ENCODE measurements around the gene DNAJC5G.

The DNAJC5G gene

GRCh38 chr2:27322766-27323595, 47.7 kb downstream of the DNAJC5G start, which contains the start of gene MPV17 (continued):
- TF ChIP-seq INSM2 (tag by site-specific recombination; IDR thresholded peaks at IDR 0.05) (no peak), ZNF211 (tag by site-specific recombination; IDR thresholded peaks at IDR 0.05; ENCODE audit: low read depth) (no peak), HOXA7 (CRISPR knock-in tag; IDR thresholded peaks at IDR 0.05; ENCODE audit: borderline replicate concordance) (no peak), SCRT1 (tag by site-specific recombination; IDR thresholded peaks at IDR 0.05; ENCODE audit: borderline replicate concordance) (no peak), KLF8 (tag by site-specific recombination; IDR thresholded peaks at IDR 0.05) (peak; percentile 53), ZSCAN30 (tag by site-specific recombination; IDR thresholded peaks at IDR 0.05) (no peak), ZNF501 (tag by site-specific recombination; IDR thresholded peaks at IDR 0.05) (peak; percentile 76; the same call in 1 of the 2 replicates), ZBTB7A (tag by site-specific recombination; IDR thresholded peaks at IDR 0.05; ENCODE audit: low read depth) (no peak), ZNF398 (tag by site-specific recombination; IDR thresholded peaks at IDR 0.05) (no peak), ZNF670 (tag by site-specific recombination; IDR thresholded peaks at IDR 0.05; ENCODE audit: low read depth) (no peak), ZNF350 (tag by site-specific recombination; IDR thresholded peaks at IDR 0.05) (no peak), PRDM1 (tag by site-specific recombination; IDR thresholded peaks at IDR 0.05) (no peak), ZNF354C (tag by site-specific recombination; IDR thresholded peaks at IDR 0.05; ENCODE audit: borderline replicate concordance, low read depth) (no peak), RBAK (tag by site-specific recombination; IDR thresholded peaks at IDR 0.05) (no peak), ZNF114 (tag by site-specific recombination; IDR thresholded peaks at IDR 0.05) (no peak), ZNF701 (tag by site-specific recombination; IDR thresholded peaks at IDR 0.05) (no peak), ZNF529 (tag by site-specific recombination; IDR thresholded peaks at IDR 0.05; ENCODE audit: insufficient replicate concordance) (no peak), ZNF521 (tag by site-specific recombination; IDR thresholded peaks at IDR 0.05) (no peak), ZNF394 (tag by site-specific recombination; IDR thresholded peaks at IDR 0.05; ENCODE audit: borderline replicate concordance) (no peak), OVOL3 (tag by site-specific recombination; IDR thresholded peaks at IDR 0.05) (no peak), ZNF175 (tag by site-specific recombination; IDR thresholded peaks at IDR 0.05) (no peak), ZNF426 (tag by site-specific recombination; IDR thresholded peaks at IDR 0.05) (no peak), ZNF155 (tag by site-specific recombination; IDR thresholded peaks at IDR 0.05) (no peak), ZNF510 (tag by site-specific recombination; IDR thresholded peaks at IDR 0.05; ENCODE audit: insufficient replicate concordance) (no peak), IKZF3 (tag by site-specific recombination; IDR thresholded peaks at IDR 0.05) (no peak), ZNF626 (tag by site-specific recombination; IDR thresholded peaks at IDR 0.05) (no peak), ZSCAN16 (tag by site-specific recombination; IDR thresholded peaks at IDR 0.05) (no peak), ZNF18 (tag by site-specific recombination; IDR thresholded peaks at IDR 0.05) (no peak), KLF1 (tag by site-specific recombination; IDR thresholded peaks at IDR 0.05) (no peak), ZNF184 (tag by site-specific recombination; IDR thresholded peaks at IDR 0.05) (no peak), ZNF19 (tag by site-specific recombination; IDR thresholded peaks at IDR 0.05; ENCODE audit: low read depth) (no peak), ZNF707 (tag by site-specific recombination; IDR thresholded peaks at IDR 0.05) (no peak)
- TF ChIP-seq, protein P1, sequence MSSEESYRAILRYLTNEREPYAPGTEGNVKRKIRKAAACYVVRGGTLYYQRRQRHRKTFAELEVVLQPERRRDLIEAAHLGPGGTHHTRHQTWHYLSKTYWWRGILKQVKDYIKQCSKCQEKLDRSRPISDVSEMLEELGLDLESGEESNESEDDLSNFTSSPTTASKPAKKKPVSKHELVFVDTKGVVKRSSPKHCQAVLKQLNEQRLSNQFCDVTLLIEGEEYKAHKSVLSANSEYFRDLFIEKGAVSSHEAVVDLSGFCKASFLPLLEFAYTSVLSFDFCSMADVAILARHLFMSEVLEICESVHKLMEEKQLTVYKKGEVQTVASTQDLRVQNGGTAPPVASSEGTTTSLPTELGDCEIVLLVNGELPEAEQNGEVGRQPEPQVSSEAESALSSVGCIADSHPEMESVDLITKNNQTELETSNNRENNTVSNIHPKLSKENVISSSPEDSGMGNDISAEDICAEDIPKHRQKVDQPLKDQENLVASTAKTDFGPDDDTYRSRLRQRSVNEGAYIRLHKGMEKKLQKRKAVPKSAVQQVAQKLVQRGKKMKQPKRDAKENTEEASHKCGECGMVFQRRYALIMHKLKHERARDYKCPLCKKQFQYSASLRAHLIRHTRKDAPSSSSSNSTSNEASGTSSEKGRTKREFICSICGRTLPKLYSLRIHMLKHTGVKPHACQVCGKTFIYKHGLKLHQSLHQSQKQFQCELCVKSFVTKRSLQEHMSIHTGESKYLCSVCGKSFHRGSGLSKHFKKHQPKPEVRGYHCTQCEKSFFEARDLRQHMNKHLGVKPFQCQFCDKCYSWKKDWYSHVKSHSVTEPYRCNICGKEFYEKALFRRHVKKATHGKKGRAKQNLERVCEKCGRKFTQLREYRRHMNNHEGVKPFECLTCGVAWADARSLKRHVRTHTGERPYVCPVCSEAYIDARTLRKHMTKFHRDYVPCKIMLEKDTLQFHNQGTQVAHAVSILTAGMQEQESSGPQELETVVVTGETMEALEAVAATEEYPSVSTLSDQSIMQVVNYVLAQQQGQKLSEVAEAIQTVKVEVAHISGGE (tag by site-specific recombination; conservative IDR thresholded peaks at IDR 0.05; ENCODE audit: low read depth) = peak; percentile 75

Measured in HEK293 (cell line).